ENCODE data around the gene LYRM1.

DNA sequence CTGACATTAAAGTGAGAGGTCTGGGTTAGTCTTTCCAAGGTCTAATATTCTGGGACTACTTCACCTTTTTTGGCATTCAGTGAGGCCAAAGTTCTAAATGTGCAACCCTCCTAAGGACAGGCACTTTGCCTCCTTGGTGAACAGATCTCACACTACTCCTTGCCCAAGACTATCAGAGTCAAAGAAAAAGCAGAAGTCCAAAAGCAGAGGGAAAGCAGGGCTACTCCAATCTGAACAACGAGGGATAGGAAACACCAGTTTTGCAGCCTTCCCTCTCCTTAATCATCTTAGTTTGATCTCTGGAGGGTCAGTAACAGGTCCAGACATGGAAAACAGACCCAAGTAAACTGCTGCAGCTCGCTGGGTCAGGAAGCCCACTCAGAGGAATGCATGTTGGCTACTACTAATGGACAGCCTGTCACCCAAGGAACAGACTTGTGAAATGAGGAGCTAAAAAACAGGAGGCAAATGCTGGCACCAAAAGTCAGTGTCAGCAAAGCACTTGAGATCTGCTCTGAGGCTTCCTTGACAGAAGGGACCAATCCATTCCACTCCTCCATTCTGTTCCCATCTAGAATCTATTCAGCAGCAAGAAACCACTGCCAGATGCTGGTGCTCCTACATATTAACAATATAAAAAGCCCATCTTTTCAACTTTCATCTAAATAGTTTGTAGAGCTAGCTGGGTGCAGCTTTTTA is 30.3 kb upstream of the LYRM1 start:
- TF ChIP-seq POLR2A (IDR thresholded peaks at IDR 0.05) = no peak
- TF ChIP-seq CTCF (IDR thresholded peaks at IDR 0.05) = no peak

All from breast epithelium (tissue), 3 donors.